Ovary (tissue), 9 donors: Measurements from ENCODE around the gene PAQR7. TPM values are rescaled to one million over a fixed set of nuclear protein-coding genes. Genes with fewer than 3 reads are reported as not detected.

Experiments
- DNase-seq, 5 donors: peaks; one replicate each; pipeline ENCODE4 v3.0.0-alpha.2; 2019 to 2020
- H3K27ac ChIP-seq, 2 donors: fragments of 200-600 bp; one replicate each; pipeline versions ENCODE4 v1.5.1 to v1.8.0; 2019 to 2022
- H3K27me3 ChIP-seq: fragments of 200-600 bp; one replicate; pipeline ENCODE4 v1.8.0; 2022
- H3K36me3 ChIP-seq: fragments of 200-600 bp; sonication (generic); one replicate; pipeline ENCODE4 v1.5.1; 2019
- H3K4me1 ChIP-seq: one replicate; pipeline ENCODE4 v1.8.1; 2013; ENCODE audit warnings: mild to moderate bottlenecking, moderate library complexity; ENCODE audit not compliant: insufficient read depth
- H3K4me3 ChIP-seq: fragments of 200-600 bp; sonication (generic); one replicate; pipeline ENCODE4 v1.5.1; 2017
- H3K9me3 ChIP-seq, 2 donors: fragments of 200-600 bp in 1 of 2; sonication (generic) in 1 of 2; one replicate each; pipeline versions ENCODE4 v1.5.1 to v1.8.1; 2013 to 2019; ENCODE audit warnings: mild to moderate bottlenecking in 1 of 2, moderate library complexity in 1 of 2
- EP300 ChIP-seq: sonication (generic); formaldehyde crosslinking; IDR thresholded peaks from one replicate; pipeline ENCODE4 v1.6.1; 2017; ENCODE audit warnings: antibody characterized with exemption
- POLR2A ChIP-seq: fragments of 450-650 bp; IDR thresholded peaks from one replicate; pipeline ENCODE4 v1.6.1; 2017; ENCODE audit warnings: antibody characterized with exemption, mild to moderate bottlenecking, moderate library complexity
- WGBS, 3 donors: extraction: QIAGEN DNeasy Blood & Tissue Kit in 1 of 3; methylation state at CpG; one replicate each; pipeline versions ENCODE4 v1.1.5 to v1.1.7; 2013 to 2017; 5-methylcytosine and 5-hydroxymethylcytosine counted together
- intact Hi-C, 4 donors: fragments of 100-400 bp; cut with DNase I; formaldehyde crosslinking; loops; one replicate each; pipeline versions ENCODE4 v1.11.0 to v1.15.1; 2022 to 2023
- polyA plus RNA-seq, 2 donors: library from polyadenylated mRNA; stranded (reverse); fragments of 200-250 nt in 1 of 2; fragments of 350-450 nt in 1 of 2; fragmentation: Illumina TruSeq in 1 of 2; extraction: RNeasy Lipid Tissue Mini Kit (QIAGEN cat#74804) in 1 of 2; gene quantifications; one replicate each; pipeline ENCODE4 v1.2.3, GENCODE V29; 2013 to 2014
- total RNA-seq, 7 donors: library from RNA; depleted of rRNA in 2 of 7; stranded (reverse); fragments of >200 nt in 2 of 7; fragmentation: NEBNext Ultra II Directional in 3 of 7; extraction: Animal tissue kit (Norgen Biotek cat#: 25700) in 3 of 7; gene quantifications; one replicate each; pipeline versions ENCODE4 v1.1.0 to v1.2.4, GENCODE V29; 2016 to 2023
- TF ChIP-seq, protein P1 (sequence below), 3 donors: fragments of 450-650 bp in 2 of 3; fragments of 200-600 bp in 1 of 3; IDR thresholded peaks; one replicate each; pipeline versions ENCODE4 v1.5.1 to v1.8.0; 2016 to 2022; ENCODE audit warnings: antibody characterized with exemption in 3 of 3, mild to moderate bottlenecking in 1 of 3
- donor health status: DM: no; HTN: no; CAD: no; lungs with moderate emphysema.
- donor health status: DM: no; HTN: no; CAD: no.
- donor health status: Bipolar disorder and iron deficiency.
- donor health status: DM: yes; HTN: yes; CAD: no.
- donor health status: DM: no; HTN: no; CAD: no.
- donor health status: DM: yes; HTN: yes; CAD: no.

Gene PAQR7
- total and polyA plus RNA-seq, 9 donors = 8.6 to 98.1 (median 57.7) TPM

DNA sequence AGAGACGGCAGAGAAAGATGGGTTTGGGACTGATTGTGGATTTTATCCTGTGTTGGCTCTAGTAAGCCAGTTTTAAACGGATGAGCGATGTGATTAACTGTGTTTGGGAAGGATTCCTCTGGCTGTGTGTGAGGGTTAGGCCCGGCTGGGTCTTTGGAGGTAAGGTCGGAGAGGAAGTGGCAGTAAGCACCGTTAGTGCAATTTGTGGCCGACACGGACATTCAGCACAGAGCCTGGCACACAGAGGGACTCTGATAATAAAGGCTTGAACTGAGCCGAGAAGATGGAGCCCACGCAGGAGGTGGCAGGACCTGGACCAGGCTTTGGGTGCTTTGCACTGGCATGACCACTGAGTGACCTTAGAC lies 54.4 kb downstream of the PAQR7 start:
- peaks cover 14% of the 10 kb centered on the region for H3K4me1 ChIP-seq
- intact Hi-C loops = loop anchor here in 2 of 4 donors (5.0 to 10.0 kb wide), 3 partner anchors 54 to 184 kb away; partner anchors contain the start of genes PAQR7 (in 2 of the 2) and PAFAH2 (in 1 of the 2)
- peak overlapping the region; percentile 99 for H3K4me3 ChIP-seq
- H3K27ac ChIP-seq = peak overlapping the region in 1 of 2 donors; percentile 86
- TF ChIP-seq, protein P1, sequence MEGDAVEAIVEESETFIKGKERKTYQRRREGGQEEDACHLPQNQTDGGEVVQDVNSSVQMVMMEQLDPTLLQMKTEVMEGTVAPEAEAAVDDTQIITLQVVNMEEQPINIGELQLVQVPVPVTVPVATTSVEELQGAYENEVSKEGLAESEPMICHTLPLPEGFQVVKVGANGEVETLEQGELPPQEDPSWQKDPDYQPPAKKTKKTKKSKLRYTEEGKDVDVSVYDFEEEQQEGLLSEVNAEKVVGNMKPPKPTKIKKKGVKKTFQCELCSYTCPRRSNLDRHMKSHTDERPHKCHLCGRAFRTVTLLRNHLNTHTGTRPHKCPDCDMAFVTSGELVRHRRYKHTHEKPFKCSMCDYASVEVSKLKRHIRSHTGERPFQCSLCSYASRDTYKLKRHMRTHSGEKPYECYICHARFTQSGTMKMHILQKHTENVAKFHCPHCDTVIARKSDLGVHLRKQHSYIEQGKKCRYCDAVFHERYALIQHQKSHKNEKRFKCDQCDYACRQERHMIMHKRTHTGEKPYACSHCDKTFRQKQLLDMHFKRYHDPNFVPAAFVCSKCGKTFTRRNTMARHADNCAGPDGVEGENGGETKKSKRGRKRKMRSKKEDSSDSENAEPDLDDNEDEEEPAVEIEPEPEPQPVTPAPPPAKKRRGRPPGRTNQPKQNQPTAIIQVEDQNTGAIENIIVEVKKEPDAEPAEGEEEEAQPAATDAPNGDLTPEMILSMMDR (IDR thresholded peaks at IDR 0.05) = no peak
- TF ChIP-seq EP300 = no peak
- no peak for TF ChIP-seq POLR2A
- no peak for DNase-seq
- no peaks in the 10 kb centered on the region for H3K27me3 ChIP-seq
- H3K36me3 ChIP-seq = no peaks in the 10 kb centered on the region
- no peaks in the 10 kb centered on the region for H3K9me3 ChIP-seq
- 14 to 28% (median 19%) methylated on average over 10 of the region's 10 CpGs for WGBS, 3 donors

DNA sequence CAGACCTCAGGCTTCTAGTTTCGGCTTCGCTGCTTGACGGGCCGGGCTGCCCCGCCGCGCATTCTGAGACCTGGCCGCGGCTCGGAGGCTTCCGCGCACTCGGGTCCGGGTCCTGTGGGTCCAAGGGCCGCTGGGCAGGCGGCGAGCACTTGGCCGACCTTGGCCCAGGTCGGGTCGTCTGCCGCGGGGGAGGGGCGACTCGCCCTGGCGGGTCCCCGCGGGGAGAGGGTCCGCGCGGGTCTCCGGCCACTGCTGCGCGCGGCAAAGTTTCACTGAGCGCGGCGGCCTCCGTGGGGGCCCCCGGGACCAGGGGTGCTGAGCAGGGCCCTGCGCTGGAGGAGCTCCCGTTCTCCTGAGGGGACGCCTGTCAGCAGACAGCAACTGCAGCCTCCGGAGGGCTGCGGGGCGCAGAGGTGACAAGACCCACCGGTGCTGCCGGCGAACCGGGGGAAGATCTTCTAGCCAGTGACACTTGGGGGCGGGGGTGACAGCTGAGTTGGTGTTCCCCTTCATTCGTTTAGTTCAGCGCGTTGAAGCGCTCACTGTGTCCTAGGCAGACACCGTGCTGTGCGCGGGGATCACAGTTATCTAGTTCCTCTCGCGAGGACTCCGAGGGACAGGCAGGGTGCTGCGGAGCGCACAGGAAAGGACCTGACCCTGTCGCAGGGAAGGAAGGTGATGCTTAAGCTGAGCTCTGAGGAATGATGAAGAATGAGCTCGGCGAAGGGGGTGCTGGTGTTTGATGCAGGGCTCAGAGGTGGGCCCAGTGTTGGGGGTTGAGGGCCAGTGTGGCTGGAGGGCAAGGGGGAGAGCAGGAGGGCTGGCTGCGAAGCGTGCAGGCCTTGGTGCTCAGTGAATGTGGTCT lies 55.0 kb downstream of the PAQR7 start:
- peaks cover 14% of the 10 kb centered on the region for H3K4me1 ChIP-seq
- peak overlapping the region; percentile 99 for H3K4me3 ChIP-seq
- peak in 4 of 5 donors; percentile 35 to 60 (median 39) for DNase-seq
- 1 to 2% (median 1%) methylated on average over 49 to 67 of the region's 67 CpGs for WGBS, 3 donors
- no peaks in the 10 kb centered on the region for H3K27me3 ChIP-seq
- TF ChIP-seq POLR2A (no peak), EP300 (no peak)
- TF ChIP-seq, protein P1 (IDR thresholded peaks at IDR 0.05) = no peak
- H3K27ac ChIP-seq = peak overlapping the region; percentile 74 to 86
- intact Hi-C loops = loop anchor here in 2 of 4 donors (5.0 to 10.0 kb wide), 3 partner anchors 54 to 184 kb away; partner anchors contain the start of genes PAQR7 (in 2 of the 2) and PAFAH2 (in 1 of the 2)
- H3K9me3 ChIP-seq = no peaks in the 10 kb centered on the region
- H3K36me3 ChIP-seq = no peaks in the 10 kb centered on the region

DNA sequence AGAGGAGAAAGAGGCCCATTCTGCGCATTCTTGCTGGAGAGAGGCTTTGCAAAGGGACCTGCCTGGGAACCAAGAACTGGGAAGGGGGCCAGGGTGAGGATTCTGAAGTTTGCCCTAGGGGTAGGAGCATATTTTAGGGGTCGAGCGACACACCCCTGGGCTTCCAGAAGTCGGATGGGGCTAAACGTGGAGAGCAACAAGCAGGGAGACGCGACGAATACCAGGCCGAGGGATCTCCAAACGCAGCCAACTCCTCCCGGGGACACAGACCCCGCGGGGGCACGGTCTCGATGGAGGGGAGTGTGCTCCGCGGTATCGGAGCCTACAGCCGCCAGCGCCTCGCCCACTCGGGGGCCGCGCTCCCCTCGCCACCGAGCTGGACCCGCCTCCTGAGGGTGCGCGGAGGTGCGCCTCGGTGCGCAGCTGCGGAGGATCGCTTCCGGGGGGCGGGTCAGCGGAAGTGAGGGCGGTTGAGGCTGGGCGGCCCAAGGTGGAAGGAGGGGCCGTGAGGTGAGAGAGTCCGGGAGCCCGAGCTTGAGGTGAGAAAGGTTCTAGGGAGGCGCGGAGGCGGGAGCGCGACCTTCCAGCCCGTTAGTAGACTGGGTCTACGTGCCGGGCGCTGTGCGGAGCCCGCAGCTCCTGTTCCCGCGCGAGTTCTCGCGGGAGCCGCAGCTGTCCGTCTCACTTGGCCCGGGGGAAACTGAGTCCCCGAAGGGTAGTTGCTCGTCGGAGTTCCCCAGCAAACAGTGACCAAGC lies 55.8 kb downstream of the PAQR7 start, which contains the start of gene MTFR1L:
Gene MTFR1L (plus strand): TSS at position 464 of the 756 bp plus-strand sequence. CDS start 3,151 bp downstream, outside the sequence.
- Histone ChIP-seq H3K27me3 (no peaks in the 10 kb centered on the region), H3K36me3 (no peaks in the 10 kb centered on the region), H3K4me3 (peak within 1 kb of the TSS; percentile 99), H3K4me1 (peaks cover 14% of the 10 kb centered on the region), H3K27ac (peak within 1 kb of the TSS; percentile 74 to 86), H3K9me3 (no peaks in the 10 kb centered on the region)
- DNase-seq = peak; percentile 86 to 91 (median 88)
- TF ChIP-seq POLR2A (peak; percentile 90), EP300 (no peak)
- TF ChIP-seq, protein P1 (IDR thresholded peaks at IDR 0.05) = no peak
- intact Hi-C loops = loop anchor here in 2 of 4 donors (5.0 to 10.0 kb wide), 3 partner anchors 55 to 185 kb away; partner anchors contain the start of genes PAQR7 (in 2 of the 2) and PAFAH2 (in 1 of the 2)
- 0 to 2% (median 1%) methylated on average over 55 to 64 of the region's 64 CpGs for WGBS, 3 donors

DNA sequence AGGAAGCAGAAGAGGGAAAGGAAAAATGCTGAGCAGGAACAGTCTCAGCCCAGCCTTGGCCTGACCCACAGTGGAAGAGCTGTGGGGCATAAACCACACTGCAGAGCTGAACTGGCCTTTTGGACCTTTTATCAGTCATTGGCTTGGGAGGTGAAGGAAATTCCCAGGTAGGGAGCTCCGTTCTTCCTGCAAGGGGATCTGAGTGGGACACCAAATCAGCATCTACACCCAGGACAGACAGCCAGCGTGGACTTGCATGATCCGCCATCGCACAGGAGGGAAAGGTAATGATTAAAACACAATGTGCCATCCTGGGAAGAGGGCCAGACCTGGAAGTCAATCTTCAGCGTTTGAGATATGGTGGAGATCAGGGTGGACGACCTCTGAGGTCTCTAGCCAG lies 56.9 kb downstream of the PAQR7 start:
- Histone ChIP-seq H3K9me3 (no peaks in the 10 kb centered on the region), H3K4me1 (peaks cover 14% of the 10 kb centered on the region), H3K27me3 (no peaks in the 10 kb centered on the region), H3K4me3 (peak overlapping the region; percentile 99), H3K27ac (no peak overlapping the region), H3K36me3 (no peaks in the 10 kb centered on the region)
- 51 to 57% (median 53%) methylated on average over 6 of the region's 6 CpGs for WGBS, 3 donors
- peak in 1 of 5 donors; percentile 25 for DNase-seq
- TF ChIP-seq, protein P1 (IDR thresholded peaks at IDR 0.05) = no peak
- TF ChIP-seq POLR2A (no peak), EP300 (no peak)
- intact Hi-C loops = no loop called here
